Left renal pelvis (tissue), 4 donors: ENCODE data around the gene SDCCAG8. TPM values are rescaled to one million over a fixed set of nuclear protein-coding genes. Genes with fewer than 3 reads are reported as not detected.

Experiments used
- DNase-seq, 4 donors: peaks; one replicate each; pipeline ENCODE4 v3.0.0-alpha.2; 2013; ENCODE audit warnings: low read depth in 4 of 4, low spot score in 3 of 4
- polyA plus RNA-seq, 4 donors: library from polyadenylated mRNA; unstranded; fragments of 120-200 nt; gene quantifications; one replicate each; pipeline ENCODE4 v1.2.1, GENCODE V29; 2013; ENCODE audit not compliant: insufficient read length in 4 of 4

The SDCCAG8 gene
- polyA plus RNA-seq, 4 donors = 39.2 to 44.0 (median 42.4) TPM

GRCh38 chr1:243474906-243475305 is 219.1 kb downstream of the SDCCAG8 start:
- no peak for DNase-seq

DNA sequence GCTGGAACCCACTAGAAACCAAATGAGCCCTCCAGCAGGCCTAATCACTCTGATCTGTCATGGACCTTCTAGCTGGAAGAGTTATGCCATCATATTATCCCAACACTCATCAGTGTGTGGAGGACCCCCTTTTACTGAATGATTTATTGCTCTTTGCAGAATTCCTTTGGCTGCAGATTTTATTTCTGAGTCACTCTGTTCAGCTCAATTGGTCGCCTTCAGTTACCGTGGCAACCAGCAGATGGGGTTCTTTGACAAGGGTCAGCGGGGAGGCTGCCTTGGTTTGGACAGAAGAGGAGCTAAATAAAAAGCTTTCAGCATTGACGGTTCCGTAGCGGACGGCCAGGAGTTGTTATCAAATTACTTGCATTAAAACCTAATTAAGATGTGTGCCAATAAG is 220.1 kb downstream of the SDCCAG8 start:
- DNase-seq = no peak

DNA sequence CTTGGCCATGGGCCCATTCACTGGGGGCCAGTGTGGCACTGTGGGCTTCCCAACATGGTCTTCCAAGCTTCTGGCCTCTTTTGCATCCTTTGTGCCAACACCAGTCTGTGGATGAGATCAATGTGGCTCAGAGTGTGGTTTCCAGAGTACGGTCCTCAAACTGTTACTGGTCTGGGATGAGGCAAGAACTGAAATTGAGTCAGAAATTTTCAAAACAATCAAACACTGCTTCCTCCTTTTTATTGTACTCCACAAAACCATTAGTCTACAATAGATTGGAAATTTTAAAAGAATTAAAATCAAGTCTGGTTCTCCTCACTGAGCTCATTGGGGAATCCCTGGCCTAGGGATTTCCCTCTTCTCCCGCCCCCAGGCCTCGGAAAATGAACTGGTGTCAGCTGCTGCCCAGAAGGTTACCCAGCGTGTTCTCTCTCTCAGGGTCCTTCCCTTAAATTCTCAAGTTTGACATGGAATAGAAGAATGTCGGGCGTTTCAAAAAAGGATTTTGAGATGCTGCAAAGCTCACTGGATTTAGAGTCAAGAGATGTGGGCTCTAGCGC is 222.0 kb downstream of the SDCCAG8 start:
- DNase-seq = no peak

DNA sequence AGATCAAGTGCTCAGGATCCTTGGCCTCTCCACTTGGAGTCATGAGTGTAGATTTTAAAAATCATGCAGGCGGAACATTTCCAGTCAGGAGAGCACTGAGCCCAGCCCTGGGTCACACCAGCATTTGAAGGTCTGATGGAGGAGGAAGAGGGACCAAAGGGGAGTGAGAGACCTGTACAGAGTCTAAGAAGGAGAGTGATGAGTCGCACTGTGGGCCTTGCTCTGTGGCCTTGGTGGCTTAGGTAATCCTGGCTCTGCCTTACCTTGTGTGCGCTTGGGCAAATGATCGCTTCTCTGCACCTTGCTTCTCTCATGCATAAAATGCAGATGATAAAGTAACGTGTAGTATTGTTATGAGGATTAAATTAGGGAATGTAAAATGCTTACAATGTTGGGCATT is 225.3 kb downstream of the SDCCAG8 start:
- DNase-seq = no peak

GRCh38 chr1:243482141-243483022 is 226.5 kb downstream of the SDCCAG8 start:
- no peak for DNase-seq

DNA sequence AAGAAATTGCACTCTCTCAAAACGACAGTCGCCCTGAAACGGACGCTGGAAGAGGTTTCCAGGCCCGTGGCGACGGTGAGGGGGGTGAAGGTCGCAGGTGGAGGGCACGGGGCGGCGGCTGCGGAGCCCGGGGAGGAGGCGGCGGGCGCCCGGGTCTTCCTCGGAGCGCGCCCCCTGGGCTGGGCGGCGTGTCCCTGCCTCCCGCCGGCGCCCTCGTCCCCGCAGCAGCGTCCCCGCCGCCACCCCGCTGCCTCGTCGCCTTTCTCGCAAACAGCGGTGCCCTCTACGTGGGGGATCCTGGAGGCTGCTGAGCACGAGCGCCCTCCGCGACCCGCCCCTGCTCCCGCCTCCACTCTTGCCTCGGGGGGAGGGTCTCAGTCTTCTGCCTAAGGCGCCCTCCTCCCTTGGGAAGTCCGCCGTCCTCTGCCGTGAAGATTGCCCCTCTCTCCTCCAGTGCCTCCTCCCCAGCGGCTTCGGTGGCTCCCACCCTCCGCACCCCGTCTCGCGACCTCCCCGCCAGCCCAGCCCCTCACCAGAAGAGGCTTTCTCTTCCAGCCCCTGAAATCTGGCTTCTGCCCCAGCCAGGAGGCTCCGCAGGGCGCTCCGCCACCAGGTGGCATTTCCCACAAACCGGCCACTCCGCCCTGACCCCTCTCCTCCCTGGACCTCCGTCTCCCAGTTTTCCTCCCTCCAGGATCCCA is 227.4 kb downstream of the SDCCAG8 start:
- DNase-seq = no peak

GRCh38 chr1:243483952-243484351 is 228.1 kb downstream of the SDCCAG8 start:
- DNase-seq = no peak

DNA sequence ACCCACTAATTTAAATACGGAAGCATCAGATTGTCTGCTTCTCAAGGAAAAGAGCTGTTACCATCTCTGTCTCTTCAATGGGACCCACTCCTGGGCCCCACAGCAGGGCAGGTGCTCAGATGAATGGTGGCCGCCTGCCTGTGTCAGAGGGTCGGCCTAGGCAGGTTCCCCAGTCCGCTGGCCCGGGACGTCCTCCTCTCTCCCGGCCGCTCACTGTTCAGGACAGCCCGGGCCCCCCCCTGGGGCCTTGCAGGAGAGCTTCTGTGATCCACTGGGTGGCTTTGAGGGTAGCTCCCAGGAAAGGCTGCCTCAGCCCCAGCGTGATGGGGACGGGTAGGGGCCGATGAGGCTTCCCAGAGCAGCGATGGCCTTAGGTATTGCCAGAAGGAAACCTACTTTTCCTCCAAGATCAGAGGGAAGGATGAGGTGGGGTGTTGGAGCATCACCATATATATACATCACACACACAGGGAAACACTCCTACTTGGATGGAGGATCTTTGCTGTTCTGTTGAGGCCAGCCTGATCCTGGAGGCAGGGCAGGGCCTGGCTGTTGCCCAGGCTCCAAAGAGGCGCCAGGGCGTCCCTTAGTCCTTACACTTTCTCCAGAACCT is 231.3 kb downstream of the SDCCAG8 start:
- no peak for DNase-seq

GRCh38 chr1:243487649-243488227 is 231.9 kb downstream of the SDCCAG8 start:
- DNase-seq = no peak

DNA sequence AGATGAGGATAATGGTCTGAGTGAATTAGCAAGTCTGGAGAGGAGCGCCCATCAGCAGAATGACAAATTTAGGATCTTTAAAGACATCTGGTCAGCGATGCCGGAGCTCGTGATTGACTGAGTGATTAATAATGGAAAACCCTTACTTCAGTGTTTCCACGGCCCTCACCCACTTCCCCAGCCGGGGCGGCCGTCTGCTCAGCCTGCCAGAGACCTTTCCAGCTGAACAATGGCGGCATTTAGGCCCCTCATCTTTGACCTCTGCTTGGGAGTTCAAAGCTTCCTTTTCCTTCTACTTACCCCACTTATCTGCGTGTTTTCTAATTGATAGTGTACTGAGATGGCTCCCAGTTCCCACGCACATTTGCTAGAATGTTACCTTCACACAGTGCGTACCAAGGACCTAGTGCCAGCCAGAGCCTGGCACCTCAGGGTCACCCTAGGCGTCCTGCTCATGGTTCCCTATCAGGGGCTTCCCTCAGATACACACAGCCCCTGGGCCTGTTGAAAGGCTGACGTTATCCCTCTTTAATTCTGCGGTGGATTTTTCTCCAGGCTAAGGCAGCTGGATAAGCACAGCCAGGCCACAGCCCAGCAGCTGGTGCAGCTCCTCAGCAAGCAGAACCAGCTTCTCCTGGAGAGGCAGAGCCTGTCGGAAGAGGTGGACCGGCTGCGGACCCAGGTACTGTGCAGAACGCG is 232.8 kb downstream of the SDCCAG8 start:
- DNase-seq = no peak

DNA sequence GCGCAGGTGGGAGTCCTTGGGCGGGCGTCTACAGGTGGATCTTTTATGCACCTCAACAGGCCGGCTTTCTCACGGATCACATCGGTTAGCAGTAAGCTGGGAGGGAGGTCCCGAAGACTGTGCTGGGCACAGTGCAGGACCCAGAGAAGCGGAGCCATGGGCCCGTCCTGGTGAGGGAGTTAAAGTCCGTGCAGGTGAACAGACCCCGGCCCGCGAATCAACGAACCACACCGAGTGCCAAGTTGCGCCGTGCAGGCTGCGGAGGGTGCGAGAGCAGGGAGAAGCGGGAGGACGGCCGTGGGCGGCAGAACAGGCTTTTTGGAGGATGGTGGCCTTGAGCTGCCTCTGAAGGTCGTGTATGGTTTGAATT is 233.3 kb downstream of the SDCCAG8 start:
- DNase-seq = no peak

DNA sequence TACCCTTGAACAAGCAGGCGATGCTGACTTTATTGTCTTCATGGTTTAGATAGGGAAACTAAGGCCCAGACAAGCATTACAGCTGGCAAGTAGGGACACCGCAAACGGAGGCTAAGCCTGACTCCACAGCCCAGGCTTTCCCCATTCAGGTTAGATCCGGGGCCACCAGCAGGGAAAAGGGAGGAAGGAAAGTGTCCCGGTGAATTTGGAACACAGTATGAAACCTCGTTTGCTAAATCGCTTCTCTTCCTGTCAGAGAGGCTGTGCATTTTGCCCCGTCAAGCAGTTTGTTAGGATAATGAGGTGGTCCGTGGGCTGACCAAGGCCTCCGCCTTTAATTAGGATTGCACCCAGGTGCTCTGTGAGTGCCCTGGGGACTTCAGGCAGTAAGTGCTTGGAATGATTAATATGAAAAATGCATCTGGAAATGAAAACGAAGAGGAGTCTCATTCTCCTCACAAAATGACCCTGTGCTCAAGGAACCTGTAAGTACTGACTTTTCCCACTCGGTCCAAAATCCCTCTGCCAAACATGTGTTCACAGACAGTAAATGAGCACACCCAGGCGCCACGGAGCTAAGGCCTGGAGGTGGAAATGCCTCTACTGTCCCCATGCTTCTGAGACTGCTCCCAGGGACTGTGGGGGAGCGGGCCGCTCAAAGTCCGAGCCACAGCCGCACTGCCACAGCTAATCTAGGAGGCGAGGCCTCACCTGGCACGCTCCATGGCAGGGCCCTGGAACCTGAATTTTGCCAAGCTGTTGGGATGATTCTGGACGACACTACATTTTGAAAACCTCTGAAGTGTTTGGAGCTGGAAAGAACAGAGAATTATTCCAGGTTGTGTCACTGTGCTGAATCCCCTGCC is 234.1 kb downstream of the SDCCAG8 start:
- DNase-seq = no peak

GRCh38 chr1:243490748-243491686 is 235.2 kb downstream of the SDCCAG8 start:
- no peak for DNase-seq

GRCh38 chr1:243493156-243494129 is 237.6 kb downstream of the SDCCAG8 start:
- DNase-seq = no peak

- DNase-seq = no peak
These were observed 239.0 kb downstream of the SDCCAG8 start for GRCh38 chr1:243494741-243495431.

DNA sequence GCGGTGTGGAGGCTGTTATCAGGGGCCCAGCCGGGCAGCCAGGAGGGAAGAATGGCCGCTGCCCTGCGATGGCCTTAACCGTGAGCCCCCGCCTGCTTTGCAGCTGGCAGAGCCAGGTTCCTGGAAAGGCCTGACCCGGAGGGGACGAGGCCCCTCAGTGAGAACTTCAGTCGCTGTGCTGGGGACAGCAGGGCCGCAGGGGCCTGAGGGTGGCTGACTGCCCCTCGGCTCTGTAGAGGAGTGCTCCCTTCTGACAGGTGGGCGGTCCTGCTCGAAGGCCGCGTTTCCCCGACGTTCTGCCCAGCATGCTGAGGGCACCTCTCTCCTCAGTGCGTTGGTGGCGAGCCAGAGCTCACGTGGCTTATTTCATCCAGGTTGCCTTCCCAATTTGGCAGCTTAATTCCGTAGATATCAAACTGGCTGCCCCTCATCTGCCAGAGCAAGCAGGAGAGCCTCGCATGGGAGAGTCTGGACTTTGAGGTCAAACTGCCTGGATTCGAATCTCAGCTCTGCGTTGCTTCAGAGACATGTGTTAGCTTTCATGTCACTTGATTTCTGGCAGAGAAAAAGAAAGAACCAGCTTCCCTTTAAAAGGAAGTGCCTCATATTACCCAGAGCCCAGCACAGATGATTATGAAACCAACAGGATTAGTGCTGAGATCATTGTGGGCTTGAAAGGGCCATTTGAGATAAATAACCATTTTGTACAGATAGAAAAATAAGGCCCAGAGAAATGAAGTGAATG is 239.8 kb downstream of the SDCCAG8 start:
- no peak for DNase-seq
